WI38 (cell line): ENCODE measurements around the gene KIF25.
"Not testable (repeated sequence)": the region's sequence is repeated elsewhere in the genome, so short reads cannot be mapped to it uniquely, and the experiment has no call there.

Source experiments
- H3K4me3 ChIP-seq: 2 replicates; pipeline ENCODE4 v1.5.1; 2011; ENCODE audit warnings: low read depth, mild to moderate bottlenecking, control low read depth, low read length
- TF ChIP-seq, protein P1 (sequence below): IDR thresholded peaks from 2 replicates; pipeline ENCODE4 v1.5.1; 2012; ENCODE audit warnings: low read depth, mild to moderate bottlenecking, control low read depth, low read length

The KIF25 gene

DNA sequence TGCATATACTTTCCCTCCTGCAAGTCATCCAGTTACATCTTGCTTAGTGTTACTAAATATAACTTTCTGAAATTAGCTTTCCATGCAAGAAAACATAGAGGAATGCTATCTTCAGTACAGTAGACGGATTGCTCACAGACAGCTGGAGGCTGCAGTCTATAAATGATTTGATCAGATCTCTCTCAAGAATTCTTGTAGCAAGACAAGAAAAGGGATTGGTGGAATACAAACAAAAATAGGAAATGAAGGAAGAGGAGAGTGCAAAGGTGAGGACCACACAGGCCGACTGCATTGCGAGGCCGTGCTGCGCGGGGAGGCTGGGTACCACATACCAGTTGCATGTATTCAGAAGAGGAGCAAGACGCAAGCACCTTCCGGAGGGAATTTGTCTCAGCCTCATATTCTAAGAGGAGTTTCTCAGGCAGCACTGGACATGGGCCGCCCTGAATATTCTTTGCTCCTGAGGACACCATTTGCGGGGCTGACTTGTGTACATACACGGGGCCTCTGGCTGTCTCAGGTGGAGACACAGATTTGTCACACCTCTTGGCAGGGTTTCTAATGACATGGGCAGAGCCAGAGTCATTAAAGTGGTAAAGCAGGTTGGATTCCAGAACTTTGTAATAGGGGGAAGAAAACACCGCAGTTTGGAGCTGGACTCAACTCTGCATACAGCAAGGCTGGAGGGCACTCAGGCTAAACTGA, 22.7 kb upstream of the KIF25 start:
- H3K4me3 ChIP-seq = no peak overlapping the region
- TF ChIP-seq, protein P1, sequence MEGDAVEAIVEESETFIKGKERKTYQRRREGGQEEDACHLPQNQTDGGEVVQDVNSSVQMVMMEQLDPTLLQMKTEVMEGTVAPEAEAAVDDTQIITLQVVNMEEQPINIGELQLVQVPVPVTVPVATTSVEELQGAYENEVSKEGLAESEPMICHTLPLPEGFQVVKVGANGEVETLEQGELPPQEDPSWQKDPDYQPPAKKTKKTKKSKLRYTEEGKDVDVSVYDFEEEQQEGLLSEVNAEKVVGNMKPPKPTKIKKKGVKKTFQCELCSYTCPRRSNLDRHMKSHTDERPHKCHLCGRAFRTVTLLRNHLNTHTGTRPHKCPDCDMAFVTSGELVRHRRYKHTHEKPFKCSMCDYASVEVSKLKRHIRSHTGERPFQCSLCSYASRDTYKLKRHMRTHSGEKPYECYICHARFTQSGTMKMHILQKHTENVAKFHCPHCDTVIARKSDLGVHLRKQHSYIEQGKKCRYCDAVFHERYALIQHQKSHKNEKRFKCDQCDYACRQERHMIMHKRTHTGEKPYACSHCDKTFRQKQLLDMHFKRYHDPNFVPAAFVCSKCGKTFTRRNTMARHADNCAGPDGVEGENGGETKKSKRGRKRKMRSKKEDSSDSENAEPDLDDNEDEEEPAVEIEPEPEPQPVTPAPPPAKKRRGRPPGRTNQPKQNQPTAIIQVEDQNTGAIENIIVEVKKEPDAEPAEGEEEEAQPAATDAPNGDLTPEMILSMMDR = no peak

DNA sequence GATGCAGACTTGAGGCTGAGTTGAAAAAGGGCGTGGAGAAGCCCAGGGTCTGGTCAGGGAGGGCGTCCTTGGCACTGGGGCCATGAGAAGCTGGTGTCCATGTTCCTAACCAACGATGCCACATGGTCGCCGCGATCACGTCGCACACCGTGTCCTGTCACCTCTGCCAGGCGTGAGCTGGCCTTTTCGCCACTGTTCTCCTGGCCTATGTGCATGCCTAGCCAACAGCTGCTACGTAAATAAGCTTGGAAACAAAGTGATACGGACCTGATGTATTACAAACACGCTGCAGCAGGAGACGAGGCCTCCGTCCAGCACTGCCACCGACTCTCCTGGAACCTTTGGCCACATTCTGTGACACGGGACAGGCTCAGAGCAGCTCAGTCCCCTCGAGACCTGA, 22.0 kb upstream of the KIF25 start:
- no peak overlapping the region for H3K4me3 ChIP-seq
- TF ChIP-seq, protein P1 = no peak

DNA sequence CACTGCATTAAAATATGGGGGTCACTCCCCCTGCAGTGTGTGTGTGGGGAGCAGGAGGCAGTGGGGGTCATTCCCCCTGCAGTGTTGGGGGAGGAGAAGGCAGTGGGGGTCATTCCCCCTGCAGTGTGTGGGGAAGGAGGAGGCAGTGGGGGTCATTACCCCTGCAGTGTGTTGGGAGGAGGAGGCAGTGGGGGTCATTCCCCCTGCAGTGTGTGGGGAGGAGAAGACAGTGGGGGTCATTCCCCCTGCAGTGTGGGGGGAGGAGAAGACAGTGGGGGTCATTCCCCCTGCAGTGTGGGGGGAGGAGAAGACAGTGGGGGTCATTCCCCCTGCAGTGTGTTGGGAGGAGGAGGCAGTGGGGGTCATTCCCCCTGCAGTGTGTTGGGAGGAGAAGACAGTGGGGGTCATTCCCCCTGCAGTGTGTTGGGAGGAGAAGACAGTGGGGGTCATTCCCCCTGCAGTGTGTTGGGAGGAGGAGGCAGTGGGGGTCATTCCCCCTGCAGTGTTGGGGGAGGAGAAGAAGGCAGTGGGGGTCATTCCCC, 21.3 kb upstream of the KIF25 start:
- H3K4me3 ChIP-seq = not testable (repeated sequence)

GRCh38 chr6:167976708-167977107, 20.8 kb upstream of the KIF25 start:
- no peak overlapping the region for H3K4me3 ChIP-seq
- TF ChIP-seq, protein P1 = no peak

GRCh38 chr6:167977717-167978467, 19.6 kb upstream of the KIF25 start:
- no peak overlapping the region for H3K4me3 ChIP-seq
- TF ChIP-seq, protein P1 = no peak

- TF ChIP-seq, protein P1 = no peak
- no peak overlapping the region for H3K4me3 ChIP-seq
Measured at GRCh38 chr6:167978607-167979006, 18.9 kb upstream of the KIF25 start.

GRCh38 chr6:167979436-167980139, 17.9 kb upstream of the KIF25 start:
- TF ChIP-seq, protein P1 = no peak
- H3K4me3 ChIP-seq = no peak overlapping the region
